Measurements from ENCODE around the gene MFSD1.

Gene MFSD1

DNA sequence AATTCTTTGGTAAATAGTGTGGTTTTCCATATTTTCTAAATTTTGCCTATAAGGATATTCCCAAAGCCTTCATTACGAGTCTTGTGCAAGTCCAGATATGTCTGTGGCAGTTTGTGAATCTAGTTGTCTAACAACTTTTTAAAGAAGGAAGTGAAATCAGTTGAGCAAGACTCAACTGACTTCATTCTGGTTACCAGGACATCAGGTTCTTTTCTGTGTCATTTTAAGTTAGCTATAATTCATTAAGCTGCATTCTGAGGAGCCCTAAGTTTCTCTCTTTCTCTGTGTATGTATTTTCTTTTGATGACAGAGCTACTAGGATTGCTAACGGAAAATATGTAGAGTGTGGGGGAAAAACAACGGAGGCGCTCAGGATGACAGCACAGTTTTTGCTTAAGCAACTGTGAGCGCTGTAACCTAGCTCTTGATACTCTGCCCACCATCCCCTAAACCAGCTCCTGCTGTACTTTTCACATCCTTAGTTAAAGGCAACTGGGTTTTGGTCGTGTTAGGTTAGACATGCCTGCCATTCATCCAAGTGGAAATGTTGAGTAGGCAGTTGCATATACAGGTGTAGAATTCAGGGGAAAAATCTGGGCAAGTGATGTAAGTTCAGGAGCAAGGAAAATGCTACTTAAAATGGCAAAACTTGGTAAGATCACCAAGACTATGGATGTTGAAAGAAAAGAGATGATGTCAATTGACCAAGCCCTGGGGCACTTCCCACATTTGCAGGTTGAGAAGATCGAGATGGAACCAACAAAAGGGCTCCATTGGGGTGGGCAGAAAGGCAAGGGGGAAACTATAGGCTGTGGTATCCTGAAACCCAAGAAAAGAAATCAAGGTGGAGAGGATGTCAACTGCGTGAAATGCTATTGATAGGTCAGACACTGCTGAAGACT lies 9.2 kb downstream of the MFSD1 start:
- DNase-seq (ENCODE audit: low read depth), result no peak

DNA sequence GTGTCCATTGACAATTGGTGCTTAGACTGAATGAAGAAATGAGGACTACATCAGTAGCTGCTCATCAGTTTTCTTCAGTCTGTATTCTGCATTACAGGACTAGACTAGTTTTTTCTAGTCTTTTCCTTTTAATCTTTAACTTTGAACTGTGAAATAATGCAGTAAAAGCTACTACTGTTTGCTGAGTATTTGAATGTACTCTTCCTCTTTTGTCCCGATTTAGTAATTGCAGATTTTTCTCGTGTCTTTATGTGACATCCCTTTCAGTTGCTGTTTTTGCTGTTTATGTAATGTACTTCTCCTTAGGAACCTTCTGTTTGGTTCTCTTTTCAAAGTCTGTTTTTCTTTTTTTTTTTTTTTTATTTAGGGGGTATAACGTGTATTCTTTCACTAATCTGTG lies 17.4 kb downstream of the MFSD1 start:
- DNase-seq (ENCODE audit: low read depth), result no peak

- no peak for DNase-seq (ENCODE audit: low read depth)
Measured at GRCh38 chr3:158820521-158820920, 18.7 kb downstream of the MFSD1 start.

GRCh38 chr3:158821847-158822246 lies 20.0 kb downstream of the MFSD1 start:
- no peak for DNase-seq (ENCODE audit: low read depth)

GRCh38 chr3:158823426-158823825 lies 21.6 kb downstream of the MFSD1 start:
- no peak for DNase-seq (ENCODE audit: low read depth)

- no peak for DNase-seq (ENCODE audit: low read depth)
Measured at GRCh38 chr3:158827773-158828172, 25.9 kb downstream of the MFSD1 start.

DNA sequence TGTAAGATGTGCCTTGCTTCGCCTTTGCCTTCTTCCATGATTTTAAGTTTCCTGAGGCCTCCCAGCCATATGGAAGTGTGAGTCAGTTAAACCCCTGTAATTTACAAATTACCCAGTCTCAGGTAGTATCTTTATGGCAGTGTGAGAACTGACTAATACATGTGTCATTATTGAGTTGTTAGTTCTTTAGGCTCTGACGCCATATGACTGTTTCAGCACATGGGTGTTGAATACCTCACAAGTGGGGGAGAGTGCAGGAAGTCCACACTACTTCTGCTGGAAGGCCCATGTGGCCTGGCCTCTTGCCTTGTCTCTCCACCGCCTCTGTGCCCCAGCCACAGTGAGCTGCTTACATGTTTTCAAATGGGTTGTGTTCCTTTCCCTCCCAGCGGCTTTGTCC lies 28.5 kb downstream of the MFSD1 start:
- DNase-seq (ENCODE audit: low read depth), result peak; percentile 30

DNA sequence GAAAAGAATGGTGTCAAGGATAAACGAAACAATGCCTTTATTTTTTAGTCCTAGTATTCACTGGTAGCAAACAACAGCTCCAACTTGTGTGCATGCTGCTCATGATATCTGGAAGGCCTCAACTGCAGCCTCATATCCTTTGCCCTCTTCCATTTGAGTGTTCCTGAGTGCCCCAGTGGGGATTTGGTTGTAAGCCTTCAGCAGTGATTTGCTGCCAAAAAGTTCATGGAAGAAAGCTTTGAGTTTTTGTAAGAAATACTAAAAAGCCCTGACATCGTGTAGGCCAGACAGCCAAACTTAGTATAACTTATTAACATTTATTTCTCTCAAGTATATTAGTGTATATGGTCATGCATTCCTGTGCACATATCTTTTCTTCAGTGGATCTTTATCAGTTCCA lies 30.0 kb downstream of the MFSD1 start:
- DNase-seq (ENCODE audit: low read depth), result no peak

DNA sequence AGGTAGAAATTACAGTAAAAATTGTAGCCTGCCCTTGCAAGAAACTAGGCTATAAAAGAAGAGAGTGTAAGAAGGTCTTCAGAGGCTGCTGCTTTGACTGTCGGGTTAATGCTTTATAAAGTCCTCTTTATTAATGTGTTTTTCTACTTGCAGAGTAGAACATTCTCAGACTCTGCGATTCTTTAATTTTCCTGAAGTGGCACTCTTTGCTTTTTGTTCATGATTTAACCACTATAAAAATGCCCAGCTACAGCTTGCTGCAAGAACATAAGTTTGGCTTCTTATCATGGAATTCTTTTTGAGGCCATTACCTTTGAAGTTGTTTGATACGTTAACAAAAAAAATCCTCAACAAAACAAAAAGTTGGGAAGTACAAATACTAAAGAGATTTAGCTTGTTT lies 33.8 kb downstream of the MFSD1 start:
- no peak for DNase-seq (ENCODE audit: low read depth)

GRCh38 chr3:158836312-158836711 lies 34.5 kb downstream of the MFSD1 start:
- DNase-seq (ENCODE audit: low read depth), result no peak

DNA sequence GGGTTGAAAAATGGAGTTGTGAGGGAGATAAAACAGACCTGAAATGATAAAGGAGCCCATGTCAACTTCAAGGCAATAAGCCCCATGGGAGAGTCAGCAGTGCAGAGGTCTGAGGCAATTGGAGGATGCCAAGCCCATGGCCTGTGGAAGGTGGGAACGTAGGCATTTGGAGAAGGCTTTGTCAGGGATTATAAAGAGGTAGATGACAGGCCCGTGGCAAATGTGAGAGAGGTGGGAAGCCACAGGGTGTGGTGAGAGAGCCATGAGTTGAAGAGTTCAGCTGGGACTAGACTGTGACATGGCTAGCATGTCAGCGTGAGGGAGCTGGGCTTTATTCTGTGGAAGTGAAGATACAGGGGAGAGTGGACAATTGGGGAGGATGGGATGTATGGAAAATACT lies 35.4 kb downstream of the MFSD1 start:
- DNase-seq (ENCODE audit: low read depth), result no peak

- DNase-seq (ENCODE audit: low read depth), result no peak
Measured at GRCh38 chr3:158839966-158840365, 38.1 kb downstream of the MFSD1 start.

DNA sequence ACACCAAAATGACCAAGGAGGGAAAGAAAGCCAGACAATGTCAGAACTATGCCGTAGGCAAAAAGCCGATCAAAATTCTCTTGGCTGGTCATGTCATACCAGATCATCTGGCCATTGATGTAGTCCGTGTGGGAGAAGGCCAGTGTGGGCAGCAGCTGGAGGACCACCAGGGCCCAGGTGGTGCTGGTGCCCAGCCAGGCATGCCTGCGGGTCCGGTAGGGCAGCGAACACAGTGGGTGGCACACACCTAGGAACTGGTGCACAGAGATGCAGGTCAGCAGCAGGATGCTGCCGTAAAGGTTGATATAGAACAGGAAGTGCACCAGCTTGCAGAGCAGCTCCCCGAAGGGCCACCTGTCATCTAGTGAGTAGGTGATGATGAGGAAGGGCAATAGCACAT lies 39.5 kb downstream of the MFSD1 start:
- no peak for DNase-seq (ENCODE audit: low read depth)

DNA sequence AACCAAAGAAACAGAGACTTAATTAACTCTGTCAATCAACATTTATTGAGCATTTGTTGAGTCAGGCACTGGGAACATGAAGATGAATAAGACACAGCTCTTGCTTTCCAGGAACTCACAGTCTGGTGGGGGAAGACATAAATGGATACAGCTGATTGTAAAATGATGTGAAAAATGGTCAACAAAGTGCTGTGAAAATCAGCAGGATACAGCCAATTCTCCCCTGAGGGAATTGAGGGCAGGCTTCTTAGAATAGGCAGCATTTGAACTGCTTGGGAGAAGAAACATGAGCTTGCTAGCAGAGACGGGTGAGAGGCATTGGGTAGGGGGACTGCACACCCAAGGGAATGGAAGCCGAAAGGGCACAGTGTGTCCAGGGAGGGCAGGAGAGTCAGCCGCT lies 41.1 kb downstream of the MFSD1 start:
- DNase-seq (ENCODE audit: low read depth), result peak; percentile 16

DNA sequence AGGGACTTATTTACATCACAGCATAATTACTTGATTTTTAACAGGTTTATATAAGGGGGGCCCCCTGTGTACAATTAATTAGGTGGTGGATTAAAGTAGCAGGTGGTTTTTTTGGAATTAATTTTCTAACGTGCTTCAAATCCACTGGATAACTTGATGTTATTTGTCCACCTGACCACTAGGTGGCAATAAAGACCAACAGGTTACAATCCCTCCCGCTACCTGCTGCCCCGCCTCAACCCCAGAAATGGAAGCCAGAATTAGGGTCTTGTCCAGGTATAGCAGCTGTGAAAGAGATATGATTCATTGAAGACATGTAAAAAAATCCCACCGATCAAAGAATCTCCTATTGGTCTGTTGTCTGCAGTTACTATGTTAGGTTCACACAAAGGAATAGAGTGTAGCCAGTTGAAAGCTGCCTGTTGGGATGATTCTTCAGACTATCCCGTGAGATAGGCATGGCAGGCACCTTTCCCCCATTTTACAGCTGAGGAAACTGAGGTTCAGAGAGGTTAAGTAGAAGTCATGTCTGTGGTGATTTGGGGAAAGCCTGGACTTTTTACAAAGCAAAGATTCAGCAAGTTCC lies 44.0 kb downstream of the MFSD1 start:
- DNase-seq (ENCODE audit: low read depth), result peak; percentile 41

DNA sequence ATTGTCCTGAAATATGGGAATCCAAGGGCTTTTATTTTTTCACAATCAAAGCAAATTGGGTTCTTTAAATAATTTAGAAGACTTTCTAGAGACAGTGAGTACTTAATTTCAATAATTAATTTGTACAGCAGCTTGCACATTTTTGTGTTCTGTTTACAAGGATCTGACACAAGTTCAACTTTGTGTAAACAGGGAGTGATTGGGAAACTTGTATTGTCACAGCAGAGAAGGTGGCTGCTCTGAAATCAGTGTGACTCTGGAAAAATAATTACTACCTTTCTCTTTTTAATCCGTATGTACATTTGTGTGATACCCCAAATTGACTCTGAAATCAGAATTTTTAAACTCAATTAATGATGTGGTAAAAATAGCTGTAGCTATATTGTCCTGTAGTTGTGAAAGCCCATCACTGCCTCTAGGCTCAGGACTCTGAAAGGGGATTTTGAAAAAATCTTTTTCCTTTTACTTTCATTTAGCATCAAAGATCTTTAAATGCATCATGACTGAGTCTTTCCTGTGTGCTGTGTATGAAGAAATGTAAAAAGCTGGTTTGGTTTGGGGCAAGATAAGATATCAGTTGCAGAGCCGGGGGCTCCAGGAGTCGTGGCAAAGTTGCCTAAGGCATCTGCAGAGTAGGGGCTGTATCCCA lies 45.1 kb downstream of the MFSD1 start:
- DNase-seq (ENCODE audit: low read depth), result peak; percentile 5

GRCh38 chr3:158847452-158847821 lies 45.6 kb downstream of the MFSD1 start:
- peak; percentile 42 for DNase-seq (ENCODE audit: low read depth)

DNA sequence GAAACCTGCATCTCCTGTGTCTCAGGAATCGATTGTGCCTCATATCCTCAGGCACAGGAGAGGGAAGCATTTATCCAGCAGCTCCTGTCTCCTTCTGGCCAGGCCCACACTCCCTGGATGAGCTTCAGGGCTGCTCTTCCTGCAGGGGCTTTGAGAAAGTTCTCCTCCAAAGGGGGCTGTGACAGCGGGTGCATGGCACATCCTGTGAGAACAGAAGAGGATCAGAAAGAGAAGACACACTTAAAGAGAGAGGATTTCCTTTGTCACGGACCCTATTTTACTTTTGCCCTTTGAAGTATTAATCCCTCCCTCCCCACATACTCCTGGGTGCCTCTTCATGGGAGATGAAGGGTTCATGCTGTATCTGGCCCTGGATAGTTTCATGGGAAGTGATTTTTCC lies 46.0 kb downstream of the MFSD1 start:
- DNase-seq (ENCODE audit: low read depth), result no peak

DNA sequence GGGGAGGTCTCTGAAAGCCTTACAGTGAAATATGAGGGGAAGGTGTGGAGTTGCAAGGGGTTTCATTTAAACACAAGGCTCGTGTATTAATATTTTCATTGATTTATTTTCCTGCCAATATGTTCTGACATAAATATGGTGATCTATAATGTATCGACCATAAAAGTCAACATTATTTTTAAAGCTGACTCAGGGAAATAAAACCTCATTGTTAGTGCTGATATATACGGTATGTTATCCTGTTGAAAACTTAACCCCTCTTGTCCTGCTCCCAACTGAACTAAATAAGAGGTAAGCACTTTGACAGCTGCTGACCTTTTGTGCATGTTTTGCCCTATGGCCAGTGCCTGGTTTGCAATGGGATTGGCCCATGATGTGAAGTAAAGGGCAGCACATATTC lies 47.9 kb downstream of the MFSD1 start:
- no peak for DNase-seq (ENCODE audit: low read depth)

- no peak for DNase-seq (ENCODE audit: low read depth)
Measured at GRCh38 chr3:158859362-158859761, 57.5 kb downstream of the MFSD1 start.

GRCh38 chr3:158863247-158863646 lies 61.4 kb downstream of the MFSD1 start:
- no peak for DNase-seq (ENCODE audit: low read depth)

DNA sequence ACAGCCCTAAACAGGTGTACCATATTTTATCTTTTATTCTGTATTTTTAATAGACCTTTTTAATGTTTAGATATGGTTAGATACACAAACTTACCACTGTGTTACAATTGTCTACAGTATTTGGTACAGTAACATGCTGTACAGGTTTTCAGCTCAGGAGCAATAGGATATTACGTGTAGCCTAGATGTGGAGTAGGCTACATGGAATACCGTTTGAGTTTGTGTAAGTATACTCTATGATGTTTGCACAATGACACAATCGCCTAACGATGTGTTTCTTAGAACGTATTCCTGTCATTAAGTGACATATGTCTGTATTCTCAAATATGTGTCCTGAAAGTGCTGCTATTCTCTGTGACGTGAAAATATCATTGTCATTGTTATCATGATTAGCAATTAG lies 62.6 kb downstream of the MFSD1 start:
- no peak for DNase-seq (ENCODE audit: low read depth)

DNA sequence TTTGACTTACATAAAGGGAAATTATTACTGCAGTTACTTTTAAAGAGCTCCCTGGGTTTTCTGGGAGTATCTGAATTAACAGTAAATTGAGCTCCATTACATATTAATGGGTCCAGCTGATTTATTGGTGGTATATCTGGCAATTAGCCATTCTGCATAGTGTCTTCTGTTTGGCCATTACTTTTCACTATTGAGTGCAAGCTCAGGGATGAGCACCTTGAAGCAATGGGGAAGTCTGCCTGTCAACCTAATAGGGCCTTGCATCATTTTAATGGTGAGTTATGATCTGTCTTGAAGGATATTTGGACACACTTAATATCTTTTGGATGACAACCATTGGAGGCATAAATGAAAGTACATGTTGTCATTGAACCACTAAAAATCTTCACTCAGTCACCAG lies 73.8 kb downstream of the MFSD1 start:
- no peak for DNase-seq (ENCODE audit: low read depth)

Measured in EH (cell line).